Activated CD8-positive, alpha-beta memory T cell treated with anti-CD3 and anti-CD28 coated beads, Interleukin-2, amount 50 U/mL, for 24 hours (primary cell): ENCODE results near the gene PFDN4.

ENCODE experiments used
- DNase-seq: peaks from one replicate; pipeline ENCODE4 v3.0.0-alpha.2; 2020; ENCODE audit errors: extremely low read depth

PFDN4 gene

DNA sequence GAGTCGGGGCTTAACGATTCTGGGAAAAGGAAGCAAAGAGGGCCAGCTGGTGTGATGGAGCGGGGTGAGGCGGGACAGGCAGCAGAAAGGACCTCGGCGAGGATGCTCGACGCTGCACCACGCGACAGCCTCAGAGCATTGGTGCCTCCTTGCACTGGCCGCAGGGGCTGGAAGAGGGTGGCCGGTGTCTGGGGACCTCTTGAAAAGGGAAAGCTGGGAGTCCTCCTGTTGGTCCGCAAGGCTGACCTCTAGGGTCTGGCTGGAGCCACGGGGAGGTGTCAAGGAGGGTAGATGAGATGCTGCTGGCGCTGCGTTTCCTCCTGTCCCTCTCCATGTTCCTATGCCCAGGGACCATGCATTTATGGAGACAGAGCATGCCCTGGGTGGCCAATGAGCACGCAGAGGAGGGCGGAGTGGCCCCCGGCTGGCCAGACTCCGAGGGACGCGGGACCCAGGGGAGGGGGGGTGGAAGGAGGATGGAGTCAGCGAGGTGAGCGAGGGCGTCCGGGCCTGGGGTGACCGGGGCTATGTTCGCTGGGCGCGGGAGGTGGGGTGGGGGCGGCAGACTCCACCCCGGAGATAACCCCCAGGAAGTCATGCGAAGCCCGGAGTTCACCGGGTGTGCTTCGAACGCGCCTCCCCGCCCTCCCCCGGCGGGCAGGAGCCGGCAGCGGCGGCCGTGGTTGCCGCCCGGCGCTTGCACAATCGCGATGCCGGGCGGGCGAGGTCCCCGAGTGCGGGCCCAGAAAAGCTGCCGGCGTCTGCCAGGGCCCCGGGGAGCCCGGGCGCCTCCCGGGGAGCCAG, 34.0 kb upstream of the PFDN4 start, which contains the start of gene CYP24A1:
Gene CYP24A1, minus strand, starts transcription at position 334 of the 804 bp plus-strand sequence. CDS start 407 bp downstream, outside the sequence.
- no peak for DNase-seq

DNA sequence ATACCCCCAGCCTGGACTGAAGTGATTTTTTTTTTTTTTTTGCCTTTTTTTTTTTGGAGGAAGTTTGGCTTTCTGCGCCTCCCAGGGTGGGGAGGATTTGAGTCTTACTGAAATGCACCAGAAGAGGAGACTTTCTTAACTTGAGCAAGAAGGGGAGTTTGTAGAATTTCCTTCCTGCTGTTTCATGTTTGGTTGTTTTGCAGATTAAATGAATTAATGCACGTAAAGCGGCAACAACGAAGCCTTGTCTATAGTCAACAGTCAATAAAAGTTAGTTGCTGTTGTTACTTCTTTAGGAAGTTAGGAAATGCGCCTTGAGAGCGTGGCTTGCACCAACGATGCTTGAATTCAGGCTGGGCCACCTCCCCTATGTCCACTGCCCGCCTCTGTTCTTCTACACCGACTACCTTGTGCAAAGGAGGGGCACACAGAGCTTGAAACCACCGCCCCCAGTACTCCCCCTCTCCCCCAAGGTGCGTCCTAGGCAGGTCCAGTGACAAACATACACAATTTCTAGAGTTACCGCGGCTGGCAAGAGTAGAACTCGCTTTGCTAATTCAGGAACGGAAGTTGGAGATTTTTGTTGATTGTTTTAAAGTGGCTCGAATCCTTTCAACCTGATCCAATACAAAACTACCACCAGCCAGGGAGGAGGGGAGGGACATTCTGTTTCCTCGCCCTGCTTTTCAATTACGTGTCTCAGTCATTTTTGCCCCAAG, 33.3 kb upstream of the PFDN4 start:
- DNase-seq = no peak

DNA sequence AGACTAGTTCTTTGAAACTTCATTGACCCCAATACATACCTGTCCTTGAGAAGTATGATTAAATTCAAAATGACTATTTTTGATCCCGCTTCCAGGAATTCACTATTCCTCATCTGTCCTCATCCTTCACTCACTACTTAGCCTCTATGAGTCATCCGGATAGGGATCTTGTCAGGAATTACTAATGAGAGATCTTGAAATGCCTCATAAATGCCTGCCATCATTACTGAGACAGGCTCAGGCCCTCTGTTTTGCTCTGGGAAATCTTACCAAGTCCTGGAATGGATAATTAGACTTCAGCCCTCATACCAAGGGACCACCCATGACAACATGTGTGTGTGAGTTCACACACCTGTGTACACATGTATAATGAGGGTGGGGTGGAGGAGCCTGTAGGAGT, 31.3 kb upstream of the PFDN4 start:
- no peak for DNase-seq

DNA sequence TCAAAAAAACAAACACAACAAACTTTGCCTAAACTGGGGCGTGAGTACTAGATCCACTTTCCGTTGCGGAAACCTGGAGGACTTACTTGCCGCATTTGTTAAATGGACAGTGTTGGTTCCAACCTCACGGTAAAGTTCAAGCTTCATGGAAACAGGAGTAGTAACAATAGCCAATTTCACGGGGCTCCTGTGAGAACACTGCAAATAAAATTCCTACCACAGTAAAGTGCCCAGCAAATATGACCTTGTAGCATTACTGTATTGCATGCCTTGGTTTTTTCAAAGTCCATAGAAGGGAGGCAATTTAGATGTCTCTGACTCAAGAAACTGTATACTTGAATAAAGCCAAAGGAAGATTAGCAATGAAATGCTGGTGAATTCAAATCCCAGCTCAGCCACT, 30.5 kb upstream of the PFDN4 start:
- DNase-seq = no peak

DNA sequence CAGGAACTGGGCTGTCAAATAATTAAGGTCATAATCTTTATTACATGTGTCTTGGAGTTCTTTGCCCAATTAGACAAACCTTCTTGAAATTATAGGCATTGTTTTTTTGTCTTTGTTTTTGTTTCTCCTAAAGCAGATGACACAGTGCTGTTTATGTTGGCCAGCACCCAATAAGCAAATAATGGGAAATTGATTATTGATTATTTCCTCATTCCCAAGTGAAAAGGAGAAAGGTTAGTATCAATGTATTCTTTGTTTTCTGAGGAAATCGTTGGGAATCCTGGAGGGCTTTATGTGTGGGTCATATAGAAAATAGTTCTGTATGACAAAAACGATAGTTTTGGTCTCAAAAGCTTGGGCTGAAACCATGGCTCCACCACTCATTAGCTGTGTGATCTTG, 29.6 kb upstream of the PFDN4 start:
- DNase-seq = no peak

DNA sequence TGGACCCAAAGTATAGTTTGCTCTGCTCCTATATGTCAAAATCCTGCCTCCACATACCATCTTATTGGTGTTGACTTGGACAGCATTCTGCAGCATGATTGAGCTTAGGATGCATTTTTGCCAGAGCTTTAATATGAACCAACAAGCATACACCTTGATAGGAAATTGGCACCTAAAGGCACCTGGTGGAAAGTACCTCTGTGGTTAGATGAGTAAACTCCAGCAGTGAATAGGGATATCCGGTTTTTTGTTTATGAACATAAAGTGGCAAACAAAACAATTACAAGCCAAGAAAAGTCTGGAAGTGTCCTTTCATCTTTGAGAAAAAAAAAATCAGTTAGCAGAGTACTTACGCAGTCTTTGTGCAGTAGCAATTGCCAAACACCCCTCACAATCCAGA, 27.9 kb upstream of the PFDN4 start:
- DNase-seq = no peak

DNA sequence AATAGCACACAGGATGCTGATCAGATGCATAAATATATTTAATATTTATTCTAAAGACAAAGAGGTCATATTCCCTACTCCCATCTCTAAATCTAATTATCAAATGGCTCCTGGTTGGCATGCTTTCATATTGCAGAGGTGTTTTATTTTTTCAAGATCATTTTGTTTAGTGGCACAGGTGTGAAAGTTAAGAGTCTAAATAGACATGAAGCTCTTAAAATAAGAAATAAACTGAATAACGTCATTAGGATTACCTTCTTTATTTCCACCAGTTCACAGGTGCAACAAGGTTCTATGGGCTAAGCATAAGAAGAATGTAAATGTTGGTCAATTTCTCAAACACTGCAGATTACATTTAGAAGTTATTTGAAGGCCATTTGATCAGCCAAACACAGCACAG, 27.0 kb upstream of the PFDN4 start:
- DNase-seq = no peak

DNA sequence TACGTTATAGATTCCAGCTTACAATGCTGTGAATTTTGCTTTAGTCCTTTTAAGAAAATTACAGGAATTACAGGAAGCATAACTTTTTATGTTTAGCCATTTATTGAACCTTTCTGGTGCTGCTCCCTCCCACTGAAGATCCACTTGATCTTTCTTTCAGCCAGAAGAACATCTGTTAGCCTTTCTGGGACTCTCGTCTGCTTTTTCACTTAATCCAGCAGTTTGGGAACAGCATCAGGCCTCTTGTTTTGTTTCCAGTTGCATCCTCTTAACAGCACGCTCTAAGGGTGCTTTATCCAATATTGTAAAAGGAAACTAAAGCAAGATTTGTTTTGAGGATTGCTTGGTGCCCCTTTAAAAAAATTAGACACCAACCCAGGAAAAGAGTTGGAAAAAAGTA, 23.8 kb upstream of the PFDN4 start:
- no peak for DNase-seq

DNA sequence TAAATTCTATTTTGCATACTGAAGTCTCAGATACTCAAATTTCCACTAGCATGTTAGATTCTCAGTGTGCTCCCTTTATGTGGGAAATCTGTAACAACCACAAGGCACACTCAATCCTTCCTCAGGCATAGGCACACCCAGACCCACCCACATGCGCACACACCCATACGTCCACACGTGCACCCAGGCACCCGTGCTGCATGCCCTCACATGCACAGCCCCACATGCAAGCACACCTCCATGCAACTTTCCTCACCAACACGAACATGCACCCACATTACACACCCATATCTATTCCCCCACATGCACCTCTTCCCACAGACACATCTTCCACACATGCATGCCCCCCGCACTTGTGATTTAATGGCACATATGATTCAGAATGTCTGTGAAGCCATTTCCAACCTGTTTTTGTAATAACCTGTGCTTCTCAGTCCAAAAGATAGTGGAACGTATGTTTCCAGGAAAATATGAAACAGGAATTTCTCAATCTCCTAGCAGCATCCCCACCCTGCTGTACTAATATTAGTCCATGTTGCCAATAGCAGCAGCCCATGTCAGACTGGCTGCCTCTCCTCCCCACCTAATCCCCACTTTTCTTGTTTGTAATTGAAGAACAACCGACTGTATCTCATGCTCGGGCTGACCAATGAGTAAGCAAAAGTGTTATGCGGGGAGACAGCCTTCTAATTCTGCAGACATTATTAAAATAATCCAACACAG, 22.8 kb upstream of the PFDN4 start:
- DNase-seq = no peak

DNA sequence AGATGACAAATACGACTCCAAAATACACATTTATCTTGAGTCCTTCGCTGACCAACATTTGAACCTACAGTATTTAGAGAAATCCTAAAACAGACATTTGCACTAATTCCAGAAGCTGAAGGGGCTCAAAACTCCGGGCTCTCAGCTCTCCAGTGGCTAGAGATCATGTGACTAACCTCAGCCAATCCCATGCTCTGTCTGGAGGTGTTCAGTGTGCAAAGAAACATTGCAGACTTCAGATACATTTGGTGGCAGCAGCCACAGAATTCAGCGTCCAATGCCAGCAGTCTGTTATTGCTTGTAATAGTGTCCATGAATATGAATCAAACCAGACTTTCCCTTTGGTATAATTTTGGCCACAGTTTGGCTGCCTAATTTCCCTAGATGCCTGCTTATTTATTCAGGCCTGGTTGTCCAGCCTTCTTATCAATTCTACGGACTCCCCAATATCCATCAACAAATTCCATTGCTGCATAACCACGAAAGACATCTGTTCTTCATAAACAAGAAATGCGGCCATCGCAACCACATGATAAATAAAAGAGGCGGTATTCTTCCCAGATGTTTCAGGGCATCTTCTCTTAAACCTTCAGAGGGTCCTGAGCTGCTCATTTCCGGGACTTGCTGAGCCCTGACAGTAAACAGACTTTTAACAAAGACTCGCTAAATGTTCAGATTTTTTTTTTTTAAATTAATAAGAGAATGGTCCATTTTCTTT, 19.6 kb upstream of the PFDN4 start:
- DNase-seq = no peak

DNA sequence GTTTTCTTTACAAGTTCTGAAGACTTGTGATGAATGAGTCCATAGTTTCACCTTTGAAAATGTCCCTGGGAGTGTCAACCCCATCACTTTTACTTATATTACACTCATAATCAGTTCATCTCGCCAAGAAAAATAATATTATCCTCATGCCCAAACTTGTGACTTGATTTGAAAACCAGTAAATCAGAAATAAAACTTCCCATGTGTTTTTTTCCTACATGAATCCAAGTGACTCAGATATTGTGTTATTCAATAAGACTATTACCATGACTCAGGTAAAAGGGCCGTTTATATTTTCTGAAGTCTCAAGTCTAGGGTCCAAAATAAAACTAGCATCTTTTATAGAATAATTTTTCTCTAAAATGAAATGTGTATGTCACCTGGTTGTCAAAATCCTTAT, 18.3 kb upstream of the PFDN4 start:
- DNase-seq = no peak

DNA sequence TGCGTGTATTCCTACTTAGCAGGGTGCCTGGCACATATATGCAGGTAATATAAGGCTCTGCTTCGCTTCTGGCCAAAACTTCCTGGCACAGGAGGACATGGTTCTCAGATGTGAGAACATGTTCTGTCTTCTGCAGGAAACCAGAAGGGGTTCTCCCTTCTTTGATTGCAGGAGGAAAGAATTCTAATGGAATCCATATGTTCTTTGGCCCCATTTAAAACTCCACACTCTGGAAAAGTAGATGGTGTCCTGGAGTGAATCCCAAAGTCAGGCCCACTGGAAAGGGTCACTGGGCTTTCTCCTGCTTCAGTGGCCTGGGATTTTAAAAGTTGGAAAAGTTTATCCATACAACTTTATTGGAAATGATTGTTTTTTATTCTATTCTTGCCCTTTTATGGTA, 17.7 kb upstream of the PFDN4 start:
- no peak for DNase-seq

DNA sequence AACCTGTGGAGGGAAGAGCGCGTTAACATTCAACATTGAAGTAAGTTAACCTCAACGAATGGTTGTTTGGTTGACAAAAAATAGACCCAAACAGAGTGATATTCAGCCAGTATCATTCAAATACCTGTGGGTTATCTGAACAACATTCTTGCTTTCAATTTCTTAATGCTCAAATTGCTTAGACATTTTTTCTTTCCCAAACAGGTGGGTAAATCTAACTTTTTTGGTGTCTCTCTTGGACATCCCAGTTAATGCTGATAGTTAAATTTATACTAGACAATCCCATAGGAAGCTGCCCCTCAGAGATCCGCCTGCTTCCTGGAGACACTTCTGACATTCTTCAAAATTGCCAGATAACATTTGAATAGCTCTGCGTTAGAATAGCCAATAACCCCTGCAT, 14.1 kb upstream of the PFDN4 start:
- no peak for DNase-seq

DNA sequence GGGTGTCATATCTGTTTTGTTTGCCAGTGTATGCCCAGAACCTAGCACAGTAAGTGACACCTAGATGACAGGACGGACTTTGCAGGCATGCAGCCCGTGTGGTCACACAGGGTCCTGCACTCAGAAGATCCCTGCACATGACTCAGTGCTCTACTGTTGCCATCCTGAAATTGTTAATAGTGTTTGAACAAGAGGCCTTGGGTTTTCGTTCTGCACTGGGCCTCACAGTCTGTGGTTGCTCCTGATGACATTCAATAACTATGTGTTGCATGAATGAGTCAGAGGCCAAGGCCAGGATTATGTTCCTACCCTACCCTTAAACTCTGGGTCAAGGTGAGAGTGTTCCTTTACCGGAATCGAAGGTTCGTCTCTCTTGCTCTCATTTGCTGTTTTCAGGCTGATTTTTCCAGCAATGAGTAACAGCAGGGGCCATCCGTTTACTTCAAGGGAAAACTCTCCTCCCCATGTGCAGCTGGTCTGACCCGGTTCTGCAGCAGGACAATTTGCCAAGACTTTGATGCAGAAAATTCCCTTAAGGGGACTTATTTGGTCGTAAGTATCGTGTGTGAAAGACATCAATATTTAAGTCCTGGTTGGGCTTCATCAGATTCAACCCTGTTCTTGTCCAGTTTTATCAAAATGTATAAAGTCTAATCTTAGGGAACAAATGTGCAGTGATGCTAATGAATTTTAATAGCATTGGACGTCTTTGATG, 13.0 kb upstream of the PFDN4 start:
- DNase-seq = no peak

DNA sequence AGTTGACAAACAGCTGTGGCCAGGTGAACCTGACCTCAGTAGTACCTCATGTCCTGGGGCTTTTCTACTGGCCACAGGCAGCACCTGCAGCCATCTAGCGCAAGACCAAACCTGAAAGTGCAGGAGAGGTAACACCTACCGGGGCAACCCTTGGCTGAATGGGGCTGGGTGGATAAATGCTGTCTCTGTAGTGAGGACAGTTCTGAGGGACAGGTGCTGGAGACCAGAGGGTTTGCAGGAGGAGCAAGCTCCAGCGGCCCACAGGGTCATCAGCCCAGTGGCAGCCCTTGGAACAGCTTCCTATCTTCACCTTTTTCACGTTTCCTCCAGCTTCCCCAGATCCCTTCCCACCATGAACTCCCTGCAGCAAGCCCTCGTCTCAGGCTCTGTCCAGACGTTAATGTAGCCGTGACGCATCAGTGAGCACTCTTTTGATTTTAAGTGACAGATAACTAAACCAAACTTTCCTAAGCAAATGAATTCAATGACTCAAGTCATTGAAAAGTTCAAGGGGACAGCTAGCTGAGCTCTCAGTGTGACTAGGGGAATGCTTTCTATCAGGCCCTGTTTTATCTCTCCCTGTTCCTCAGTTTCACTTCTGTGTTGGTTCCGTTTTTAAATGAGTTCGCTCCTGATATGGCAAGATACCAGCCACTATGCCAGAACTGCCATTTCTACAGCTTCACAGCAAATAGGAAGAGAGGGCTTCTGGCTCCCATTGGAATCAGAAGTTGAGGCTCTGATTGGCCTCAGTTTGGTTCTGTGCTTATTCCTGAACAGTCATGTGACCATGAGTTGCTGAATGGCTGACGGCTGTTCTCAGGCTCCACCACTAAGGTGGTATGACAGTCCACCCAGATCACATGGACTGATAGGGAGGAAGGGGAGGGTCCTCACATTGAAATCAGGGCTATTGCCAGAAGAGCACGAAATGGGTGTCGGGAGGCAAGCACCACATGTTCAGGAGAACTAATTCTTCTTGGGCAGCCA, 12.1 kb upstream of the PFDN4 start:
- no peak for DNase-seq

DNA sequence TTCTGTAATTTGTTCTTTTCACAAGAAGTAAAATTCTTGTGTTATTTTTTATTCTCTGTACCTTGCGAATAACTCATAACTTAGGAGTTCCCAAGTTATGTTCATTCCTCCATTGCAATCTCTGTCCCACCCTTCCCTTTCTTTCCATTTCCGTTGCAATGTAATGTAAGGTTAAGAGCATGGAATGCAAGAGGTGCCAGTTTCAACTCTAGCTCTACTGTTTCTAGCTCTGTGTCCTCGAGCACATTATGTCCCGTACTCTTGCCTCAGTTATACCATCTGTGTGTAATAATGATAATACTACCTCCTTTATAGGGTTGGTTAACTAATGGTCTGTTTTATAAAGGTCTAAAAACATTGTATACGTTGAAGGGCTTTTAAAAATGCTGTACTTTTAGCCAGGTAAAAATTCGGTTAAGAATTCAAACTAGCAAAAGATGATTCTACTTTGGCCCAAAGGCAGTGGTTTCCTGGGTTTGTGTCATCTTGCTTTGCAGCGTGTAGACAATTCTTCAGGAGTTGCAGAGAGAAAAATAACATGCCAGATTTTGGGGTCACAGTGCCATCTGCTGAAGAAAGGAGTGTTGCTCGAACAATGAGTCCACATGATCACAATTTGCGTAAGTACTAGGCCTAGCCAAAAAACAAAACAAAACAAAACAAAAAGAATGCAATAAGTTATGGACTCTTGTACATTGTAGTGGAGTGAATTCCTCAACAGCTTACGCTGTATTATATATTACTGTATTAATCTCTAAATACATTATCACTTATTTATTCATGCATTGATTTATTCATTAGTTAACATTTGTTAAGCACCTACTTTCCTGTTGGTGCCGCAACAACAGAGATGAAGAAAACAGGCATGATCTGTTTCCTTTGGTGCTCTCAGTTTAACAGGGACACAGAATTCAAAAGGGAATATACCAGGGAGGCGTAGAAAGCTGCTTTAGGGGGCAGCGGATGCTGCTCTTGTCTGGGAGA, 10.0 kb upstream of the PFDN4 start:
- no peak for DNase-seq

DNA sequence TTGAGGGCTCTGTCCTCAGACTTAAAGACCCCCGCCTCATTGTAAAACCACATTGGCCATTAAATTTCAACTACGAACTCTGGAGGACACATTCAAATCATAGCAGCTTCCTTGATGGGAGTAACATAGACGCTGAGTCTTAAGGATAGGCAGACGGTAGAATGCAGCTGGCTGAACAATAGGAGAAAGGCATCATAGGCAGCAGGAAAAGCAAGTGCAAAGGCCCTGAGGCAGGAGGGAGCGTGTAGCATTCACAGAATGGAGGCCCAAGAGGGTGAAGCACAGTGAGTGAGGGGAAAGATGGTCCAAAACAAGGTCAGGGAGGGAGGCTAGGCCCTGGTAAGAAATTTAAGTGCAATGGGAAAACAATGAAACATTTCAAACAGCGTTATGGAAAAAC, 8.6 kb upstream of the PFDN4 start:
- DNase-seq = no peak

DNA sequence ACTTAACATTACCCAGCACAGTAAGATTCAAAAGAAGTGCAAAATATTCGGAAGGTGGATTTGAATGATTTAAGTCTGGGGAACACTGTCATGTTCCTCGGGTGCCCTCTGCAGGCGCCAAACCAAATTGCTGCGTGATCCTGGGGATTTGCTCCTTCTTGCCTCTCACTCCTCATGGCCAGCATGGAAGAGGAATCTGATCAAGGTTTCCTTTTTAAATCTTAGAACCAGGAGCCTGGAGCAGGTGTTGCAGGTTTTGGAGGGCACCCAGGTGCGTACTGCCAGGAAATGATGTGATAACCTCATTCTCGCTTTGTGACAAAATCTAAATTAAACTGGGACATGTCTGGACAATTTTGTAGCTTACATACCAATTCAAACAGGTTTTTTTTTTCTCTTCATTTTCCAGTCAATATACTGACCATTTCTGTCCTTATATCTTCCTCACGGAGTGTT, 8.1 kb upstream of the PFDN4 start:
- peak; percentile 30 for DNase-seq
